HL-60 (cell line): ENCODE results near the gene STOM.

ENCODE experiments used
- POLR2AphosphoS5 ChIP-seq: IDR thresholded peaks from 2 replicates; pipeline ENCODE4 v1.6.1; 2012; ENCODE audit warnings: low read depth
- TF ChIP-seq, protein P1 (sequence below): IDR thresholded peaks from one replicate; pipeline ENCODE4 v1.5.1; 2011; ENCODE audit warnings: low read length, control low read depth, inconsistent platforms; ENCODE audit not compliant: insufficient read depth

DNA sequence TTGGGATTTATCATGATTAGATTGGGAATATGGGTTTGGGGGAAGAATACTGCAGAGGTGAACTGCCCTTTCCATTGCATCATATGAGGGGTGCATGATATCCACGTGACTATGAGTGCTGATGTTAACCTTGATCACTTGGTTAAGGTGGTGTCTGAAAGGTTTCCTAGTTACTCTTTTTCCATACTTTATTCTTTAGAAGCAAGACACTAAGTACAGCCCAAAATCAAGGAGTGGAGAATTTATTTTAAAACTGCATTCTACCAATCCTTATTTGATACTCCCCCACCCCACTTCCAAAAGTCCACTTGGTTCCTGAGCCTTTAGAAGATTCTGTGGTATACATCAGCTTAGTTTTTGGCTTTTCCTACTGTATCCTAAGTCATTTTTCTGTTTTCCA is 20.3 kb upstream of the STOM start:
- TF ChIP-seq, protein P1, sequence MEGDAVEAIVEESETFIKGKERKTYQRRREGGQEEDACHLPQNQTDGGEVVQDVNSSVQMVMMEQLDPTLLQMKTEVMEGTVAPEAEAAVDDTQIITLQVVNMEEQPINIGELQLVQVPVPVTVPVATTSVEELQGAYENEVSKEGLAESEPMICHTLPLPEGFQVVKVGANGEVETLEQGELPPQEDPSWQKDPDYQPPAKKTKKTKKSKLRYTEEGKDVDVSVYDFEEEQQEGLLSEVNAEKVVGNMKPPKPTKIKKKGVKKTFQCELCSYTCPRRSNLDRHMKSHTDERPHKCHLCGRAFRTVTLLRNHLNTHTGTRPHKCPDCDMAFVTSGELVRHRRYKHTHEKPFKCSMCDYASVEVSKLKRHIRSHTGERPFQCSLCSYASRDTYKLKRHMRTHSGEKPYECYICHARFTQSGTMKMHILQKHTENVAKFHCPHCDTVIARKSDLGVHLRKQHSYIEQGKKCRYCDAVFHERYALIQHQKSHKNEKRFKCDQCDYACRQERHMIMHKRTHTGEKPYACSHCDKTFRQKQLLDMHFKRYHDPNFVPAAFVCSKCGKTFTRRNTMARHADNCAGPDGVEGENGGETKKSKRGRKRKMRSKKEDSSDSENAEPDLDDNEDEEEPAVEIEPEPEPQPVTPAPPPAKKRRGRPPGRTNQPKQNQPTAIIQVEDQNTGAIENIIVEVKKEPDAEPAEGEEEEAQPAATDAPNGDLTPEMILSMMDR: no peak
- no peak for TF ChIP-seq POLR2AphosphoS5
